GM21786 (cell line): ENCODE measurements around the gene CAPN2.
"Not testable (repeated sequence)": the region's sequence is repeated elsewhere in the genome, so short reads cannot be mapped to it uniquely, and the experiment has no call there.

ENCODE experiments used
- ATAC-seq: cut with Tn5 transposase; IDR thresholded peaks from one replicate; pipeline ENCODE4 v1.9.1; 2021; ENCODE audit not compliant: unreplicated experiment

Gene CAPN2

GRCh38 chr1:223716302-223716862, 4.0 kb downstream of the CAPN2 start:
- ATAC-seq = peak; percentile 57

GRCh38 chr1:223717123-223717522, 4.8 kb downstream of the CAPN2 start:
- no peak for ATAC-seq

- ATAC-seq = no peak
Measured at GRCh38 chr1:223717695-223718363, 5.5 kb downstream of the CAPN2 start.

GRCh38 chr1:223718850-223719249, 6.5 kb downstream of the CAPN2 start:
- ATAC-seq = no peak

GRCh38 chr1:223720971-223721591, 8.7 kb downstream of the CAPN2 start:
- ATAC-seq = no peak

- ATAC-seq = no peak
Measured at GRCh38 chr1:223721658-223722607, 9.6 kb downstream of the CAPN2 start.

GRCh38 chr1:223723351-223723904, 11.1 kb downstream of the CAPN2 start:
- ATAC-seq = no peak

- ATAC-seq = no peak
Measured at GRCh38 chr1:223724376-223724775, 12.0 kb downstream of the CAPN2 start.

GRCh38 chr1:223725578-223725977, 13.2 kb downstream of the CAPN2 start:
- ATAC-seq = no peak

GRCh38 chr1:223726380-223727001, 14.2 kb downstream of the CAPN2 start:
- ATAC-seq = peak; percentile 94

- ATAC-seq = no peak
Measured at GRCh38 chr1:223727541-223727940, 15.2 kb downstream of the CAPN2 start.

GRCh38 chr1:223729906-223730305, 17.6 kb downstream of the CAPN2 start:
- ATAC-seq = no peak

GRCh38 chr1:223730479-223731132, 18.3 kb downstream of the CAPN2 start:
- no peak for ATAC-seq

GRCh38 chr1:223731133-223731770, 18.9 kb downstream of the CAPN2 start:
- ATAC-seq = no peak

- ATAC-seq = no peak
Measured at GRCh38 chr1:223732993-223733798, 20.9 kb downstream of the CAPN2 start.

- no peak for ATAC-seq
Measured at GRCh38 chr1:223733898-223734852, 21.8 kb downstream of the CAPN2 start.

GRCh38 chr1:223736638-223737037, 24.3 kb downstream of the CAPN2 start:
- ATAC-seq = not testable (repeated sequence)

- no peak for ATAC-seq
Measured at GRCh38 chr1:223737342-223737741, 25.0 kb downstream of the CAPN2 start.
